Effector CD8-positive, alpha-beta T cell (primary cell): ENCODE measurements around the gene GUCY2D.

Source experiments
- DNase-seq: peaks from one replicate; lab custom pipeline; 2025; lab: John Stamatoyannopoulos, UW

Gene GUCY2D

DNA sequence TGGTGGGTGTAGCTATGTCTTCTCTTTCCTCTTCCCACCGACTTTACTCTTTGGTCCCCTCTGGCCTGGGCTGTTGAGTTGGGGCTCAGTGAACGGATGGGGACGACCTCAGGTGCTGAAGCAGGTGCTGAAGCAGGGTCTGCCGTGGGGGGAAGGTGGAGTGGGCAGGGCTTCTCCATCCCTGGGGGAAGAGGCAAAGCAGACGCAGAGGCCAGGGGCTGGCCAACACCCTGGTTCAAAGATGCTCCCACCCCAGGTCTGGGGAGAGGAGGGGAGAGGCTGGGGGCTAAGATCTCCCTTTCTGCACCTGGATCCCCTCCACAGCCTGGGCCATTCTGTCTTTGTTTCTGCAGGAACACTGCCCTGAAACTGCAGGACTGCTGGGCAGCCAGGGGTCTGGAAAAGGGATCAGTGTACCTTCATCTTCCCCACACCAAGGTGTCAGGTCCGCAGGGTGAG lies 62.2 kb downstream of the GUCY2D start:
- no peak for DNase-seq

DNA sequence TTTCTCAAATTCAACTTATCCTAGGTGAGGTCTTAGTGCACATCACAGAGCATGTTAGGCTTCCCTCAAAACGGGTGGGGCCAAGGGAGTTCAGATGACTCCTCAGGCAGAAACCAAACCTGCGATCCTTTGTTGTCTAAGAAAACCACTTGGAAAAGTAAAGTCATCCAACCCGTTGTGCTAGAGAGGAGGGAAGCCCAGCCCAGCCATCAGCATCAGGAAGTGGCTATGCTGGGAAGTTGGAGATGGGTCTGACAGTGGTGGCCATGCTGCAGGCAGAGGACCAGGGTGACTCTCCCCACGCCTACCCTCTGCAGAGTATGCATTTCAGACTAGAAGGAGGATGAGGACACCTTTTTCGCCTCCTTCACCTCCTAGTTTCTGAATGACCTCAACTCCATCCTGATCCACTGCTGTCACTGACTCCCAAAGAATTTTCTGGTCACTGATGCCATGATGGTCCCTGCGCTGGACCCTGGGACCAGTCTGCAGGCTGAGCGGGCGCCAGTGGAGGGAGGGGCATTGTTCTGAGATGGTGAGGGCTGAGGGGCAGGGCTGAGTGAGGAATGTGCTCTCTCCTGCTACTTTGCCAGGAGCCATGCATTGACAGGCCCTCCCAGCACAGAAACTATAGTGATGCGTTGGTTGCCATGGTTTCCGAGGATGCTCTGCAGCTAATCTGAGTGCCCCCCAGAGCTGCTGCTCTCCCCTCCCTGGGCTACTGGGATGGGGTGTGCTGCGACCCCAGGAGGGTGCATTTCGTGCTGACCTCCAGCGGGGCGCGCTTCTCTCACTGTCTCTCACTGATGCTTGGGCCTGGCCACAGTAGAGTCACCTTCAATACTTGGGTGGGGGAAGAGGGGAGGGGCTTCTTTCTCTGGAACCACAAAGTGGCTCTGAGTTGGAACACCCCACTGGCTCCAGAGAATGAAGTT lies 64.7 kb downstream of the GUCY2D start:
- DNase-seq: no peak

DNA sequence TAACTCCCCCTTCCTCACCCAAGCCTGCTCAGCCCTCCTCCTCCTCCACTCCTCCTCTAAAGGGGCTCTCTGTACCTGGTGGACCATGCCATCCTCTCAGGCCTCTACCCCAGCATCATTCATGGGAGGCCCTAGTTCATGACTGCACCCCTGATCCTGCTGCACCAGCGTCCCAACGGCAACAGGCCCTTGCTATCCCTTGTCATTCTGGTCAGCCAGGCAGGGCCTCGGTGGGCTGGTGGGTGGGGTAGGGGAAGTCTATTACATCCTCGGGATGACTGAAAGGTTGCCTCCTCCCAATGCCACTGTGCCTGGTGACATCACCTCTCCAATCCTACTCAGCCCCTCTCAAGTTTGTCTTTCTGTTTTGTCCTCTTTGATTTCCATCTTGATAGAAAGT lies 65.4 kb downstream of the GUCY2D start:
- DNase-seq: no peak

DNA sequence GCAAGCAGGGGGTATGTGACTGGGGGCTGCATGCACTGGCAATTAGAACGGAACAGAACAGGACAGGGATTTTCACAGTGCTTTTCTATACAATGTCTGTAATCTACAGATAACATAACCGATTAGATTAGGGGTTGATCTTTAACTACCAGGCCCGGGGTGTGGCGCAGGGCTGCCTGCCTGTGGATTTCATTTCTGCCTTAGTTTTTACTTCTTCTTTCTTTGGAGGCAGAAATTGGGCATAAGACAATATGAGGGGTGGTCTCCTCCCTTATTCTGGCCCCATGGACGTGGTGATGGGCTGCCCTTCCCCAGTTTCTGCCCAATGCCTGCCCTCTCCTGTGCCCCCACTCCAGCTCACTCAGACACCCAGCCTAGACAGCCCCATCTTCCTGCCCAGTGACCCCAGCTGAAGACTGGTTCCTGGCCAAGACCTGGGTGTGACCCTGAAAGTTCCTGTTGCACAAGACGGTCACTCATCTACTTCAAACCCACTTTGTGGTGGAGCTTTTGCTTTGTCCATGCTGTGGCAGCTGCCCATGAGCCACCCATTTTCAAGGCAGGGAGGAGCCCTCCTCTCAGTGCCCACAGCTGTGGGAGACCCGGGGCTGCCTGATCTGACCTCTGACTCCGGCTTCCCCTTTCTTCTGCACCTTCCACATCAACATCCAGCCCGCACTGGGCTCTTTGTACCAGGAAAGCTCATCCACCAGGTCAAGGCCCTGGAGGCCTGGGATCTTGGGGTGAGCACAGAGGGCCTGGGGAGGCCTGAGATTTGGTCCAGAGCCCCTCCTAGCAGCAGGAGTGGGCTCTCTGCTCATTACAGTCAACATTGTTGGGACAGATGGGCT lies 66.5 kb downstream of the GUCY2D start:
- no peak for DNase-seq

DNA sequence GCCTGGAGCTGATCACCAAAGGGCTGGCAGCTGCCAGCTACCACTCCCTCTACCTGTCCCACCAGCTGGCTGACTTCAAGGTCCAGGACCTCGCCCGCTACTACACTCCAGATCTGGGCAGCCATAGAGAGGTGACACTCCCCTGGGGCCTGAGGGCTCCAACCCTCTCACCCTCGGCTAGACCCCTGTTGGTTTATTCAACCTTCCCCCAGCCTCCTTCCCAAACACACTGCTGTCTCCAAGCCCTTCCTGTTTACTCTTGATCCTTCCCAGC lies 67.1 kb downstream of the GUCY2D start:
- no peak for DNase-seq
